ENCODE results near the gene SLC2A4RG. TPM values are rescaled to one million over a fixed set of nuclear protein-coding genes. Genes with fewer than 3 reads are reported as not detected.

SLC2A4RG gene
- total RNA-seq, 1 donor from 2014 or later, result 65.6 TPM

DNA sequence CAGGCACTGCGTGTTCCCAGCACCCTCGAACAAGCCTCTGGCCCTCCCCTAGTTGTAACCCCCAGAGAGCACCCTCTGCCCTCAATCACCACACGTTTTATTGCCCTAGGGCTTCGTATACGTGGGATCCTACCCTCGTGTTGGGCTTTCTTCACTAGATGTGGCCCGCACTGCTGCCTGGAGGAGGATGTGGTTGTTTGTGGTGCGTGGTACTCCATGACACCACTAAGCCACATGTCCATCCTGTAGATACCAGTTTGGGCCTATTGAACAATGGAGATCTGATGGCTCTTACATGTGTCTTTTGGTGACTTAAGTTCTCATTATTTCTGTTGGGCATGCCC, 17.0 kb downstream of the SLC2A4RG start:
- Histone ChIP-seq H2AFZ (ENCODE audit: low read depth, low read length) (no peak overlapping the region), H3K4me2 (ENCODE audit: low read length) (no peak overlapping the region), H3K9me3 (ENCODE audit: insufficient read depth, low read depth, low read length) (no peaks in the 10 kb centered on the region), H3K36me3 (ENCODE audit: insufficient read depth, low read length) (no peaks in the 10 kb centered on the region), H3K4me3 (ENCODE audit: insufficient read depth, low read depth, low read length) (no peak overlapping the region), H3K27ac (ENCODE audit: low read depth, low read length) (no peak overlapping the region), H3K27me3 (ENCODE audit: insufficient read depth, low read length) (no peaks in the 10 kb centered on the region), H3K9ac (ENCODE audit: low read length) (no peak overlapping the region), H3K79me2 (ENCODE audit: insufficient read depth, low read length) (no peaks in the 10 kb centered on the region), H3K4me1 (ENCODE audit: insufficient read depth, low read length) (no peaks in the 10 kb centered on the region), H4K20me1 (ENCODE audit: insufficient read depth, low read length) (peaks cover 3% of the 10 kb centered on the region)
- no peak for FAIRE-seq
- Mint-ChIP-seq H3K9me3 (ENCODE audit: unreplicated experiment) (peaks cover 2% of the 10 kb centered on the region), H3K27ac (ENCODE audit: unreplicated experiment) (peak overlapping the region; percentile 78), H3K36me3 (ENCODE audit: low read depth, unreplicated experiment) (peaks cover 7% of the 10 kb centered on the region), H3K4me1 (ENCODE audit: low read depth, unreplicated experiment) (peaks cover 4% of the 10 kb centered on the region), H3K27me3 (ENCODE audit: low read depth, unreplicated experiment) (no peaks in the 10 kb centered on the region), H3K4me3 (ENCODE audit: unreplicated experiment) (no peak overlapping the region)
- TF ChIP-seq EZH2 (IDR thresholded peaks at IDR 0.05; ENCODE audit: insufficient read depth, low read length), result no peak
- TF ChIP-seq, protein P1, sequence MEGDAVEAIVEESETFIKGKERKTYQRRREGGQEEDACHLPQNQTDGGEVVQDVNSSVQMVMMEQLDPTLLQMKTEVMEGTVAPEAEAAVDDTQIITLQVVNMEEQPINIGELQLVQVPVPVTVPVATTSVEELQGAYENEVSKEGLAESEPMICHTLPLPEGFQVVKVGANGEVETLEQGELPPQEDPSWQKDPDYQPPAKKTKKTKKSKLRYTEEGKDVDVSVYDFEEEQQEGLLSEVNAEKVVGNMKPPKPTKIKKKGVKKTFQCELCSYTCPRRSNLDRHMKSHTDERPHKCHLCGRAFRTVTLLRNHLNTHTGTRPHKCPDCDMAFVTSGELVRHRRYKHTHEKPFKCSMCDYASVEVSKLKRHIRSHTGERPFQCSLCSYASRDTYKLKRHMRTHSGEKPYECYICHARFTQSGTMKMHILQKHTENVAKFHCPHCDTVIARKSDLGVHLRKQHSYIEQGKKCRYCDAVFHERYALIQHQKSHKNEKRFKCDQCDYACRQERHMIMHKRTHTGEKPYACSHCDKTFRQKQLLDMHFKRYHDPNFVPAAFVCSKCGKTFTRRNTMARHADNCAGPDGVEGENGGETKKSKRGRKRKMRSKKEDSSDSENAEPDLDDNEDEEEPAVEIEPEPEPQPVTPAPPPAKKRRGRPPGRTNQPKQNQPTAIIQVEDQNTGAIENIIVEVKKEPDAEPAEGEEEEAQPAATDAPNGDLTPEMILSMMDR (IDR thresholded peaks at IDR 0.05; ENCODE audit: insufficient read depth, low read depth, low read length), result no peak
- no peak for DNase-seq (ENCODE audit: low read depth)

DNA sequence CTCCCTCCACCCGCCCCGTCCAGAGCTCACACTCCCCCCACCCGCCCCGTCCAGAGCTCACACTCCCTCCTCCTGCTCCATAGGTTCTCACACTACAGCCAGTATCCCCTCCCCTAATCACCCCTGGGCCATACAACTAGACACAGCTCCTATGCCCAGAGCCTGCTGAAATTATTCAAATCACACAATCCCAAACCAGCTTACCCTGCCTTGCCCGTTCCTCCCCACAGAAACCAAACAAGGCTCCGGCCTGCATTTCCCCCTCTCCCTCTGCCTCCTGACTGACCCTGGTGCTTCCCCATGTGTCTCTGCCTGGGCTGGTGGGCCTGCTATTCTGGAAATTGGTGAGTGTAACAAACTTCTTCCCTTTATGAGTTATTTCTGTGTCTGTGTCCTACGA, 18.6 kb downstream of the SLC2A4RG start:
- Histone ChIP-seq H3K4me2 (ENCODE audit: low read length) (no peak overlapping the region), H3K27ac (ENCODE audit: low read depth, low read length) (no peak overlapping the region), H2AFZ (ENCODE audit: low read depth, low read length) (no peak overlapping the region), H3K79me2 (ENCODE audit: insufficient read depth, low read length) (no peaks in the 10 kb centered on the region), H3K27me3 (ENCODE audit: insufficient read depth, low read length) (no peaks in the 10 kb centered on the region), H3K36me3 (ENCODE audit: insufficient read depth, low read length) (no peaks in the 10 kb centered on the region), H3K4me1 (ENCODE audit: insufficient read depth, low read length) (no peaks in the 10 kb centered on the region), H3K9ac (ENCODE audit: low read length) (no peak overlapping the region), H4K20me1 (ENCODE audit: insufficient read depth, low read length) (peaks cover 3% of the 10 kb centered on the region), H3K4me3 (ENCODE audit: insufficient read depth, low read depth, low read length) (no peak overlapping the region), H3K9me3 (ENCODE audit: insufficient read depth, low read depth, low read length) (no peaks in the 10 kb centered on the region)
- Mint-ChIP-seq H3K27me3 (ENCODE audit: low read depth, unreplicated experiment) (no peaks in the 10 kb centered on the region), H3K36me3 (ENCODE audit: low read depth, unreplicated experiment) (peaks cover 12% of the 10 kb centered on the region), H3K27ac (ENCODE audit: unreplicated experiment) (peak overlapping the region; percentile 72), H3K4me3 (ENCODE audit: unreplicated experiment) (no peak overlapping the region), H3K9me3 (ENCODE audit: unreplicated experiment) (peaks cover 2% of the 10 kb centered on the region), H3K4me1 (ENCODE audit: low read depth, unreplicated experiment) (peaks cover 4% of the 10 kb centered on the region)
- TF ChIP-seq, protein P1 (IDR thresholded peaks at IDR 0.05; ENCODE audit: insufficient read depth, low read depth, low read length), result no peak
- TF ChIP-seq EZH2 (IDR thresholded peaks at IDR 0.05; ENCODE audit: insufficient read depth, low read length), result no peak
- no peak for DNase-seq (ENCODE audit: low read depth)
- no peak for FAIRE-seq

DNA sequence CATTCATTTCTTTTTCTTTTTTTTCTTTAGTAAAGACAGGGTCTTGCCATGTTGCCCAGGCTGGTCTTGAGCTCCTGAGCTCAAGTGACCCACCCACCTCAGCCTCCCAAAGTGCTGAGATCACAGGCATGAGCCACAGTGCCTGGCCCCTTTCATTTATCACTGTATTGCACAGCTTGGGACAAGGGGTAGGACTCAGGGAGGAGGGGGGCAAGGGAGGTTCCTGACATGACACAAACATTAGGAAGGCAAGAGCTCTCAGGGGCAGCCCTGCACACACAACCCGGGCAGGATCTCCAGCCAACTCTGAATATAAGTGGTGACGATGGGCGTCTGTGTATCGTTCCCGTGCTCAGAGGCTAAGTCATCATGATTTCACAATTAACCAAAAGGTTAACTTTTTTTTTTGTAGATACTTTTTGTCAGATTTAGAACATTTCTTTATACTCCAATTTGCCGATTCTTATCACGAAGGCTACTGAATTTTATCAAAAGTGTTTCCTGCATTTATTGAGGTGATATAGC, 19.9 kb downstream of the SLC2A4RG start:
- no peak overlapping the region for H3K27ac Mint-ChIP-seq (ENCODE audit: unreplicated experiment)
- no peaks in the 10 kb centered on the region for H3K9me3 ChIP-seq (ENCODE audit: insufficient read depth, low read depth, low read length)

More for the DNA sequence above, 19.9 kb downstream of the SLC2A4RG start:
- Histone ChIP-seq H3K27ac (ENCODE audit: low read depth, low read length) (no peak overlapping the region), H3K4me2 (ENCODE audit: low read length) (no peak overlapping the region), H3K4me1 (ENCODE audit: insufficient read depth, low read length) (no peaks in the 10 kb centered on the region), H3K9ac (ENCODE audit: low read length) (no peak overlapping the region), H3K36me3 (ENCODE audit: insufficient read depth, low read length) (no peaks in the 10 kb centered on the region), H3K27me3 (ENCODE audit: insufficient read depth, low read length) (no peaks in the 10 kb centered on the region), H2AFZ (ENCODE audit: low read depth, low read length) (no peak overlapping the region), H4K20me1 (ENCODE audit: insufficient read depth, low read length) (no peaks in the 10 kb centered on the region), H3K79me2 (ENCODE audit: insufficient read depth, low read length) (no peaks in the 10 kb centered on the region), H3K4me3 (ENCODE audit: insufficient read depth, low read depth, low read length) (no peak overlapping the region)
- DNase-seq (ENCODE audit: low read depth), result no peak
- Mint-ChIP-seq H3K4me1 (ENCODE audit: low read depth, unreplicated experiment) (no peaks in the 10 kb centered on the region), H3K4me3 (ENCODE audit: unreplicated experiment) (no peak overlapping the region), H3K36me3 (ENCODE audit: low read depth, unreplicated experiment) (peaks cover 12% of the 10 kb centered on the region), H3K27me3 (ENCODE audit: low read depth, unreplicated experiment) (no peaks in the 10 kb centered on the region), H3K9me3 (ENCODE audit: unreplicated experiment) (peaks cover 2% of the 10 kb centered on the region)
- TF ChIP-seq, protein P1 (IDR thresholded peaks at IDR 0.05; ENCODE audit: insufficient read depth, low read depth, low read length), result no peak
- FAIRE-seq, result no peak
